Epithelial cell of esophagus (primary cell): Measurements from ENCODE around the gene C19orf12.
A peak's percentile ranks its signal among the peaks of the same experiment; 100 is the strongest.
"Not testable (repeated sequence)": the region's sequence is repeated elsewhere in the genome, so short reads cannot be mapped to it uniquely, and the experiment has no call there.

Experiments
- DNase-seq: peaks from one replicate; pipeline ENCODE4 v3.0.0; 2010; ENCODE audit warnings: low read depth
- H3K4me3 ChIP-seq: 2 replicates; pipeline ENCODE4 v1.5.1; 2011; ENCODE audit warnings: mild to moderate bottlenecking, low read length, control low read depth
- CTCF ChIP-seq: IDR thresholded peaks from 2 replicates; pipeline ENCODE4 v1.5.1; 2011; ENCODE audit warnings: low read depth, mild to moderate bottlenecking, low read length, control low read depth, inconsistent platforms; ENCODE audit not compliant: insufficient read depth; ENCODE audit errors: missing control alignments

C19orf12 gene

GRCh38 chr19:29715701-29716581 lies 880 bp upstream of the C19orf12 start:
- H3K4me3 ChIP-seq = peak overlapping the region; percentile 69
- no peak for TF ChIP-seq CTCF
- peak; percentile 6 for DNase-seq

GRCh38 chr19:29714371-29714952 lies 599 bp downstream of the C19orf12 start:
- TF ChIP-seq CTCF = no peak
- peak overlapping the region; percentile 69 for H3K4me3 ChIP-seq
- no peak for DNase-seq

GRCh38 chr19:29712744-29713516 lies 2.1 kb downstream of the C19orf12 start:
- no peak for TF ChIP-seq CTCF
- DNase-seq = no peak
- H3K4me3 ChIP-seq = no peak overlapping the region

- no peak overlapping the region for H3K4me3 ChIP-seq
- TF ChIP-seq CTCF = no peak
- no peak for DNase-seq
Measured at GRCh38 chr19:29711584-29712132, 3.4 kb downstream of the C19orf12 start.

- DNase-seq, H3K4me3 ChIP-seq: not testable (repeated sequence)
Measured at GRCh38 chr19:29709440-29709798, 5.6 kb downstream of the C19orf12 start.

GRCh38 chr19:29708554-29709439 lies 6.3 kb downstream of the C19orf12 start:
- no peak for TF ChIP-seq CTCF
- H3K4me3 ChIP-seq = no peak overlapping the region
- DNase-seq = no peak

- H3K4me3 ChIP-seq = no peak overlapping the region
- DNase-seq = no peak
- no peak for TF ChIP-seq CTCF
Measured at GRCh38 chr19:29706635-29707034, 8.4 kb downstream of the C19orf12 start.
